Panc1 (cell line): ENCODE results near the gene C1orf167. TPM values are rescaled to one million over a fixed set of nuclear protein-coding genes. Genes with fewer than 3 reads are reported as not detected.

Experiments used
- ATAC-seq: fragments of 200-7000 bp; cut with Tn5 transposase; 2 replicates; pipeline ENCODE4 v1.9.1; 2020; ENCODE audit warnings: mild to moderate bottlenecking, moderate library complexity
- BruUV-seq: library from RNA; stranded (reverse); fragments of 400-500 nt; replicated peaks from 2 replicates; lab custom pipeline; 2021; lab: Mats Ljungman, UMichigan
- CTCF ChIA-PET: fragments of 300-600 bp; sonication (Branson Sonifier 250); formaldehyde crosslinking; loops from one replicate; lab custom pipeline; 2022; ENCODE audit warnings: antibody characterized with exemption; lab: Charles Lee
- POLR2A ChIA-PET: fragments of 300-600 bp; sonication (Branson Sonifier 250); formaldehyde crosslinking; loops from one replicate; lab custom pipeline; 2022; ENCODE audit warnings: antibody characterized with exemption; lab: Charles Lee
- DNase-seq: peaks from one replicate; pipeline ENCODE4 v3.0.0-alpha.2; 2010; ENCODE audit warnings: low read depth, low spot score
- H3K27ac ChIP-seq: 2 replicates; pipeline ENCODE4 v1.5.1; 2011; ENCODE audit warnings: mild to moderate bottlenecking, low read length, inconsistent platforms
- H3K27me3 ChIP-seq: fragments of 200-500 bp; sonication (Bioruptor generic); 2 replicates; pipeline ENCODE4 v1.6.0; 2014; ENCODE audit warnings: low read length, inconsistent platforms; ENCODE audit not compliant: control insufficient read depth, insufficient read depth
- H3K36me3 ChIP-seq: fragments of 200-500 bp; sonication (Bioruptor generic); 2 replicates; pipeline ENCODE4 v1.5.1; 2014; ENCODE audit warnings: inconsistent platforms, mild to moderate bottlenecking, low read length, moderate library complexity; ENCODE audit not compliant: control insufficient read depth, insufficient read depth
- H3K4me1 ChIP-seq: 2 replicates; pipeline ENCODE4 v1.5.1; 2011; ENCODE audit warnings: inconsistent platforms, mild to moderate bottlenecking, low read length, moderate library complexity; ENCODE audit not compliant: control insufficient read depth, insufficient read depth
- H3K4me3 ChIP-seq, 2 experiments: 2 replicates each; pipeline ENCODE4 v1.5.1; 2011 to 2012; ENCODE audit warnings: low read depth in 2 of 2, low read length in 2 of 2, mild to moderate bottlenecking in 2 of 2, inconsistent platforms in 1 of 2, moderate library complexity in 1 of 2
- H3K9me3 ChIP-seq: fragments of 200-500 bp; sonication (Bioruptor generic); 2 replicates; pipeline ENCODE4 v1.5.1; 2014; ENCODE audit warnings: low read depth, mild to moderate bottlenecking, inconsistent platforms, low read length, moderate library complexity; ENCODE audit not compliant: control insufficient read depth, insufficient read depth
- CTCF ChIP-seq: fragments of 450-650 bp; IDR thresholded peaks from 2 replicates; pipeline ENCODE4 v1.5.1; 2017; ENCODE audit warnings: mild to moderate bottlenecking
- POLR2AphosphoS5 ChIP-seq: IDR thresholded peaks from 2 replicates; pipeline ENCODE4 v1.6.1; 2012; ENCODE audit warnings: mild to moderate bottlenecking, low read depth, low read length, moderate library complexity
- REST ChIP-seq, 2 experiments: IDR thresholded peaks; 2 replicates each; pipeline ENCODE4 v1.6.1; 2011 to 2012; ENCODE audit warnings: low read depth in 2 of 2, control low read depth in 1 of 2, low read length in 1 of 2, mild to moderate bottlenecking in 1 of 2, moderate library complexity in 1 of 2; ENCODE audit not compliant: insufficient read depth in 1 of 2
- SIN3A ChIP-seq: IDR thresholded peaks from 2 replicates; pipeline ENCODE4 v1.6.1; 2012; ENCODE audit warnings: low read depth, mild to moderate bottlenecking, low read length, moderate library complexity, borderline replicate concordance; ENCODE audit not compliant: insufficient read depth
- TCF7L2 ChIP-seq: IDR thresholded peaks from 2 replicates; pipeline ENCODE4 v1.6.1; 2011; ENCODE audit warnings: mild to moderate bottlenecking, low read depth, low read length, inconsistent platforms
- in situ Hi-C: cut with HindIII; loops from 2 replicates; pipeline ENCODE4 v1.10.0; 2016; ENCODE audit warnings: low sequenced_read_pairs, low pct_unique_long_range_greater_than_20kb
- intact Hi-C: fragments of 100-400 bp; cut with micrococcal nuclease; formaldehyde crosslinking; loops from one replicate; pipeline ENCODE4 v1.10.0; 2022; ENCODE audit not compliant: unreplicated experiment
- total RNA-seq: library from RNA; stranded (reverse); gene quantifications from one replicate; pipeline ENCODE4 v1.2.1, GENCODE V29; 2021; ENCODE audit not compliant: unreplicated experiment

The C1orf167 gene
- total RNA-seq, 1 experiment from 2014 or later, result not detected

- no peaks in the 10 kb centered on the region for H3K9me3 ChIP-seq
- intact Hi-C loops, result no loop called here
Observed at GRCh38 chr1:11713095-11713494, 48.9 kb upstream of the C1orf167 start.

GRCh38 chr1:11714831-11715575 lies 47.0 kb upstream of the C1orf167 start:
- BruUV-seq, result no TSS peak
- ATAC-seq, result no peak
- no peaks in the 10 kb centered on the region for H3K36me3 ChIP-seq
- ChIA-PET POLR2A (no interaction called here), CTCF (interaction anchor here (0.6 to 0.8 kb wide), 2 partner anchors 50 to 569 kb away, joined by 3 to 6 read pairs; no protein-coding TSS in a partner anchor)
- TF ChIP-seq TCF7L2 (no peak), SIN3A (no peak), CTCF (no peak), POLR2AphosphoS5 (no peak), REST (IDR thresholded peaks at IDR 0.05; ENCODE audit: insufficient read depth in 1 of 2, low read depth in 2 of 2, low read length in 1 of 2) (no peak)
- no peaks in the 10 kb centered on the region for H3K27me3 ChIP-seq
- no peaks in the 10 kb centered on the region for H3K4me1 ChIP-seq
- in situ Hi-C loops, result no loop called here
- no peaks in the 10 kb centered on the region for H3K9me3 ChIP-seq
- DNase-seq, result no peak
- intact Hi-C loops, result loop anchor here (5.0 kb wide), 2 partner anchors 38 to 63 kb away; partner anchors contain the start of genes FBXO2 and FBXO44
- H3K4me3 ChIP-seq, result no peak overlapping the region
- H3K27ac ChIP-seq, result no peak overlapping the region

More at GRCh38 chr1:11713095-11713494, 48.9 kb upstream of the C1orf167 start:
- Histone ChIP-seq H3K27me3 (no peaks in the 10 kb centered on the region), H3K36me3 (no peaks in the 10 kb centered on the region), H3K27ac (no peak overlapping the region), H3K4me1 (peaks cover 3% of the 10 kb centered on the region; the same call in 1 of the 2 replicates), H3K4me3 (no peak overlapping the region)
- BruUV-seq, result no TSS peak
- POLR2A ChIA-PET, result no interaction called here
- in situ Hi-C loops, result no loop called here
- DNase-seq, result no peak
- CTCF ChIA-PET, result no interaction called here
- ATAC-seq, result no peak
- TF ChIP-seq SIN3A (no peak), TCF7L2 (no peak), REST (IDR thresholded peaks at IDR 0.05; ENCODE audit: insufficient read depth in 1 of 2, low read depth in 2 of 2, low read length in 1 of 2) (no peak), CTCF (no peak), POLR2AphosphoS5 (no peak)
